H1 (cell line): ENCODE measurements around the gene INO80. TPM values are rescaled to one million over a fixed set of nuclear protein-coding genes. Genes with fewer than 3 reads are reported as not detected.

Experiments used
- HDAC2 ChIP-seq, 2 experiments: fragments of 300-600 bp in 1 of 2; sonication (generic) in 1 of 2; IDR thresholded peaks; 2 replicates each; pipeline ENCODE4 v1.6.1; 2011 to 2012; ENCODE audit warnings: low read depth in 2 of 2, low read length in 2 of 2, mild to moderate bottlenecking in 2 of 2, moderate library complexity in 2 of 2, borderline replicate concordance in 1 of 2, inconsistent platforms in 1 of 2
- JUN ChIP-seq: IDR thresholded peaks from 2 replicates; pipeline ENCODE4 v1.6.1; 2011; ENCODE audit warnings: low read depth, mild to moderate bottlenecking, improper control_type of control experiment, low read length
- RFX5 ChIP-seq: IDR thresholded peaks from 2 replicates; pipeline ENCODE4 v1.6.1; 2011; ENCODE audit warnings: low read depth, low read length, improper control_type of control experiment, borderline replicate concordance
- SP4 ChIP-seq: IDR thresholded peaks from 2 replicates; pipeline ENCODE4 v1.6.1; 2012; ENCODE audit warnings: low read length, inconsistent platforms
- TCF12 ChIP-seq: IDR thresholded peaks from 2 replicates; pipeline ENCODE4 v1.6.1; 2011; ENCODE audit warnings: low read depth, mild to moderate bottlenecking, low read length
- USF2 ChIP-seq: IDR thresholded peaks from 2 replicates; pipeline ENCODE4 v1.6.1; 2011; ENCODE audit warnings: low read length, improper control_type of control experiment
- polyA plus RNA-seq, 7 experiments: library from polyadenylated mRNA; depleted of rRNA in 3 of 7; stranded (reverse) in 5 of 7; unstranded in 2 of 7; fragments of >200 nt in 5 of 7; fragments of 200-250 nt in 2 of 7; gene quantifications; 1 replicate in 5 of 7; 2 replicates in 1 of 7; 4 replicates in 1 of 7; pipeline versions ENCODE4 v1.2.1 to v1.2.3, GENCODE V29; 2011 to 2013; ENCODE audit warnings: missing spikeins in 2 of 7, mixed read lengths in 2 of 7
- total RNA-seq: library from RNA; stranded (reverse); fragmentation: NEBNext Ultra II Directional; extraction: Animal tissue kit (Norgen Biotek cat#: 25700); gene quantifications from 2 replicates; pipeline ENCODE4 v1.2.1, GENCODE V29; 2021

Gene INO80
- total and polyA plus RNA-seq, 2 of the 8 experiments (the other 6 are each of a cell fraction or from before 2014, with no cell fraction given), result 4.3 to 24.5 TPM

- TF ChIP-seq HDAC2 (IDR thresholded peaks at IDR 0.05; ENCODE audit: borderline replicate concordance in 1 of 2, low read depth in 2 of 2, low read length in 2 of 2) (no peak), RFX5 (no peak), USF2 (no peak), TCF12 (no peak), JUN (no peak), SP4 (no peak)
Observed at GRCh38 chr15:41019174-41019573, 96.9 kb downstream of the INO80 start (continued).
